K562 (cell line): Measurements from ENCODE around the gene LPA. TPM values are rescaled to one million over a fixed set of nuclear protein-coding genes. Genes with fewer than 3 reads are reported as not detected.

Source experiments
- ATAC-seq: fragments of 200-7000 bp; cut with Tn5 transposase; 3 replicates; pipeline ENCODE4 v1.9.1; 2020; ENCODE audit warnings: moderate library complexity
- BruUV-seq: library from RNA; stranded (reverse); fragments of 400-500 nt; replicated peaks from 2 replicates; lab custom pipeline; 2021; lab: Mats Ljungman, UMichigan
- CTCF ChIA-PET: fragments of 300-600 bp; formaldehyde crosslinking; extraction: SDS; loops from one replicate; lab custom pipeline; 2021; ENCODE audit warnings: low intra/inter-chr PET ratio; lab: Yijun Ruan, JAX
- POLR2A ChIA-PET: fragments of 300-600, 350-650 bp; sonication (Branson Sonifier 250); formaldehyde crosslinking; extraction: SDS; loops from one replicate; lab custom pipeline; 2021; ENCODE audit warnings: antibody characterized with exemption, inconsistent platforms; lab: Yijun Ruan, JAX
- DNase-seq, 4 experiments: peaks; one replicate each; pipeline versions ENCODE4 v3.0.0 to v3.0.0-alpha.2; 2011 to 2018; ENCODE audit warnings: low spot score in 3 of 4, mixed read lengths in 3 of 4; ENCODE audit errors: extremely low read depth in 1 of 4
- FAIRE-seq: peaks from 2 replicates; lab custom pipeline; 2011; peaks lifted over from hg19 to GRCh38; lab: Jason Lieb, UNC
- H2AFZ ChIP-seq: 2 replicates; pipeline ENCODE4 v1.6.0; 2011; ENCODE audit warnings: low read depth, low read length, control low read depth, inconsistent platforms
- H3K27ac ChIP-seq: fragments of 200-600 bp; 3 replicates; pipeline ENCODE4 v1.8.0; 2011; ENCODE audit warnings: low read depth, mild to moderate bottlenecking, control low read depth, inconsistent platforms, low read length, moderate library complexity, mixed read lengths; ENCODE audit errors: extremely low read depth
- H3K27me3 ChIP-seq, 2 experiments: fragments of 300-600 bp in 1 of 2; 2 replicates in 1 of 2; 3 replicates in 1 of 2; pipeline versions ENCODE4 v1.6.0 to v1.8.0; 2011; ENCODE audit warnings: inconsistent platforms in 2 of 2, low read length in 2 of 2, mild to moderate bottlenecking in 1 of 2, mixed read lengths in 1 of 2, moderate library complexity in 1 of 2; ENCODE audit not compliant: control insufficient read depth in 2 of 2, insufficient read depth in 2 of 2
- H3K36me3 ChIP-seq: fragments of 300-600 bp; 3 replicates; pipeline ENCODE4 v1.8.0; 2011; ENCODE audit warnings: mild to moderate bottlenecking, low read length, inconsistent platforms; ENCODE audit not compliant: control insufficient read depth, insufficient read depth
- H3K4me1 ChIP-seq, 2 experiments: fragments of 200-600 bp in 1 of 2; replicated peaks in 1 of 2; 2 replicates in 1 of 2; 3 replicates in 1 of 2; pipeline versions ENCODE4 v1.5.1 to v1.8.0; 2011; ENCODE audit warnings: inconsistent platforms in 2 of 2, low read length in 2 of 2, mild to moderate bottlenecking in 1 of 2, mixed read lengths in 1 of 2, moderate library complexity in 1 of 2; ENCODE audit not compliant: control insufficient read depth in 2 of 2, insufficient read depth in 2 of 2
- H3K4me2 ChIP-seq: 2 replicates; pipeline ENCODE4 v1.6.1; 2011; ENCODE audit warnings: low read length, control low read depth, inconsistent platforms, mixed read lengths; ENCODE audit not compliant: insufficient read depth
- H3K4me3 ChIP-seq: fragments of 200-600 bp; sonication (generic), shearing (Covaris generic); 2 replicates; pipeline ENCODE4 v1.5.1; 2016; ENCODE audit warnings: control low read depth, inconsistent platforms
- H3K79me2 ChIP-seq: fragments of 200-600 bp; 3 replicates; pipeline ENCODE4 v1.8.0; 2011; ENCODE audit warnings: low read length, inconsistent platforms; ENCODE audit not compliant: control insufficient read depth, insufficient read depth
- H3K9ac ChIP-seq, 2 experiments: 2 replicates each; pipeline versions ENCODE4 v1.6.0 to v1.6.1; 2011; ENCODE audit warnings: low read depth in 2 of 2, low read length in 2 of 2, control low read depth in 1 of 2, inconsistent platforms in 1 of 2, mild to moderate bottlenecking in 1 of 2, mixed read lengths in 1 of 2; ENCODE audit not compliant: insufficient read depth in 1 of 2
- H3K9me1 ChIP-seq: one replicate; pipeline ENCODE4 v1.6.0; 2011; ENCODE audit warnings: inconsistent platforms, mild to moderate bottlenecking, low read length, moderate library complexity; ENCODE audit not compliant: control insufficient read depth, insufficient read depth
- H3K9me3 ChIP-seq: replicated peaks from 2 replicates; pipeline ENCODE4 v1.5.1; 2011; ENCODE audit warnings: low read depth, low read length, inconsistent platforms; ENCODE audit not compliant: control insufficient read depth, insufficient read depth
- H4K20me1 ChIP-seq: replicated peaks from 2 replicates; pipeline ENCODE4 v1.6.1; 2011; ENCODE audit warnings: low read length, inconsistent platforms, mixed read lengths; ENCODE audit not compliant: control insufficient read depth, insufficient read depth
- CEBPB ChIP-seq: fragments of 450-650 bp; IDR thresholded peaks from 2 replicates; pipeline ENCODE4 v1.6.1; 2016; ENCODE audit warnings: missing genetic modification characterization, missing compliant biosample characterization
- CEBPG ChIP-seq, 3 experiments: fragments of 200-800 bp in 1 of 3; sonication (Bioruptor generic) in 1 of 3; sonication (generic) in 1 of 3; formaldehyde crosslinking in 1 of 3; IDR thresholded peaks in 2 of 3; conservative IDR thresholded peaks in 1 of 3; 2 replicates each; pipeline versions ENCODE4 v1.6.1 to v1.8.0; 2016 to 2022; ENCODE audit warnings: missing compliant biosample characterization in 2 of 3, missing genetic modification characterization in 2 of 3, mild to moderate bottlenecking in 1 of 3, missing genetic modification reagents in 1 of 3
- KLF1 ChIP-seq: fragments of 450-650 bp; IDR thresholded peaks from 2 replicates; pipeline ENCODE4 v1.6.1; 2016; ENCODE audit warnings: missing genetic modification characterization, missing compliant biosample characterization
- RAD21 ChIP-seq, 2 experiments: fragments of 250-450 bp in 1 of 2; fragments of 450-650 bp in 1 of 2; sonication (Bioruptor Pico) in 1 of 2; formaldehyde crosslinking in 1 of 2; IDR thresholded peaks in 1 of 2; conservative IDR thresholded peaks in 1 of 2; 2 replicates each; pipeline versions ENCODE4 v1.4.0 to v1.8.0; 2020 to 2022; ENCODE audit warnings: mild to moderate bottlenecking in 2 of 2, moderate library complexity in 1 of 2
- SMC3 ChIP-seq: conservative IDR thresholded peaks from 2 replicates; pipeline ENCODE4 v1.6.1; 2011; ENCODE audit warnings: low read depth, low read length, improper control_type of control experiment; ENCODE audit not compliant: insufficient read depth
- WGBS: fragments of 100-300 bp; shearing (Covaris generic); methylation state at CpG from one replicate; pipeline ENCODE4 v1.1.6; 2016; ENCODE audit warnings: low coverage, mixed read lengths; ENCODE audit not compliant: insufficient coverage; ENCODE audit errors: missing lambda C conversion rate; 5-methylcytosine and 5-hydroxymethylcytosine counted together
- in situ Hi-C: fragments of 300-500 bp; cut with MboI; formaldehyde crosslinking; loops from 4 replicates; pipeline ENCODE4 v1.15.0; 2018; ENCODE audit warnings: inconsistent platforms, mixed read lengths
- intact Hi-C: fragments of 100-400 bp; cut with micrococcal nuclease; formaldehyde crosslinking; loops from 2 replicates; pipeline ENCODE4 v1.14.2; 2022
- polyA plus RNA-seq, 8 experiments: library from polyadenylated mRNA; depleted of rRNA in 4 of 8; stranded (reverse) in 5 of 8; unstranded in 3 of 8; fragments of >200 nt; fragmentation: Nextera tagmentation in 2 of 8; fragmentation: Illumina TruSeq in 1 of 8; extraction: Ambion mirVana in 2 of 8; extraction: Trizol in 1 of 8; gene quantifications; 2 replicates each; pipeline versions ENCODE4 v1.2.1 to v1.2.3, GENCODE V29; 2011 to 2014; ENCODE audit warnings: inconsistent platforms in 1 of 8, missing spikeins in 1 of 8
- total RNA-seq, 7 experiments: library from RNA; depleted of rRNA in 6 of 7; stranded (reverse); fragments of >200 nt in 6 of 7; fragmentation: Illumina TruSeq in 2 of 7; extraction: Trizol in 2 of 7; gene quantifications; 2 replicates each; pipeline versions ENCODE4 v1.2.1 to v1.2.3, GENCODE V29; 2011 to 2021; ENCODE audit warnings: low replicate concordance in 1 of 7
- TF ChIP-seq, protein P1 (sequence below): fragments of 200-800 bp; sonication (Bioruptor generic); IDR thresholded peaks from 2 replicates; pipeline ENCODE4 v1.6.1; 2016; ENCODE audit warnings: missing genetic modification characterization, missing compliant biosample characterization
- TF ChIP-seq, protein P2 (sequence below), 3 experiments: IDR thresholded peaks in 2 of 3; conservative IDR thresholded peaks in 1 of 3; 2 replicates each; pipeline ENCODE4 v1.5.1; 2011 to 2012; ENCODE audit warnings: low read length in 3 of 3, mild to moderate bottlenecking in 3 of 3, control low read depth in 2 of 3, improper control_type of control experiment in 1 of 3, inconsistent platforms in 1 of 3, low read depth in 1 of 3, mixed read lengths in 1 of 3, moderate library complexity in 1 of 3; ENCODE audit not compliant: insufficient read depth in 2 of 3

The LPA gene
- total and polyA plus RNA-seq, 9 of the 15 experiments (the other 6 are each of a cell fraction or from before 2014, with no cell fraction given): 0.01 to 0.18 (median 0.07) TPM; not detected in 6

GRCh38 chr6:160692369-160692959 lies 28.4 kb upstream of the LPA start:
- H4K20me1 ChIP-seq: no peaks in the 10 kb centered on the region
- ATAC-seq (peak; percentile 78), FAIRE-seq (no peak), DNase-seq (peak; percentile 43 to 61 (median 58))
- no peaks in the 10 kb centered on the region for H3K9me3 ChIP-seq
- in situ Hi-C loops: no loop called here
- no peaks in the 10 kb centered on the region for H3K79me2 ChIP-seq
- no peaks in the 10 kb centered on the region for H3K9me1 ChIP-seq
- peaks cover 0 to 3% of the 10 kb centered on the region in 2 experiments; a peak in 1 of 5 replicates for H3K4me1 ChIP-seq
- H3K27me3 ChIP-seq: peaks cover 0 to 12% of the 10 kb centered on the region in 2 experiments; a peak in 2 of 5 replicates
- 7% methylated on average over 5 of the region's 5 CpGs for WGBS
- no TSS peak for BruUV-seq
- TF ChIP-seq, protein P1, sequence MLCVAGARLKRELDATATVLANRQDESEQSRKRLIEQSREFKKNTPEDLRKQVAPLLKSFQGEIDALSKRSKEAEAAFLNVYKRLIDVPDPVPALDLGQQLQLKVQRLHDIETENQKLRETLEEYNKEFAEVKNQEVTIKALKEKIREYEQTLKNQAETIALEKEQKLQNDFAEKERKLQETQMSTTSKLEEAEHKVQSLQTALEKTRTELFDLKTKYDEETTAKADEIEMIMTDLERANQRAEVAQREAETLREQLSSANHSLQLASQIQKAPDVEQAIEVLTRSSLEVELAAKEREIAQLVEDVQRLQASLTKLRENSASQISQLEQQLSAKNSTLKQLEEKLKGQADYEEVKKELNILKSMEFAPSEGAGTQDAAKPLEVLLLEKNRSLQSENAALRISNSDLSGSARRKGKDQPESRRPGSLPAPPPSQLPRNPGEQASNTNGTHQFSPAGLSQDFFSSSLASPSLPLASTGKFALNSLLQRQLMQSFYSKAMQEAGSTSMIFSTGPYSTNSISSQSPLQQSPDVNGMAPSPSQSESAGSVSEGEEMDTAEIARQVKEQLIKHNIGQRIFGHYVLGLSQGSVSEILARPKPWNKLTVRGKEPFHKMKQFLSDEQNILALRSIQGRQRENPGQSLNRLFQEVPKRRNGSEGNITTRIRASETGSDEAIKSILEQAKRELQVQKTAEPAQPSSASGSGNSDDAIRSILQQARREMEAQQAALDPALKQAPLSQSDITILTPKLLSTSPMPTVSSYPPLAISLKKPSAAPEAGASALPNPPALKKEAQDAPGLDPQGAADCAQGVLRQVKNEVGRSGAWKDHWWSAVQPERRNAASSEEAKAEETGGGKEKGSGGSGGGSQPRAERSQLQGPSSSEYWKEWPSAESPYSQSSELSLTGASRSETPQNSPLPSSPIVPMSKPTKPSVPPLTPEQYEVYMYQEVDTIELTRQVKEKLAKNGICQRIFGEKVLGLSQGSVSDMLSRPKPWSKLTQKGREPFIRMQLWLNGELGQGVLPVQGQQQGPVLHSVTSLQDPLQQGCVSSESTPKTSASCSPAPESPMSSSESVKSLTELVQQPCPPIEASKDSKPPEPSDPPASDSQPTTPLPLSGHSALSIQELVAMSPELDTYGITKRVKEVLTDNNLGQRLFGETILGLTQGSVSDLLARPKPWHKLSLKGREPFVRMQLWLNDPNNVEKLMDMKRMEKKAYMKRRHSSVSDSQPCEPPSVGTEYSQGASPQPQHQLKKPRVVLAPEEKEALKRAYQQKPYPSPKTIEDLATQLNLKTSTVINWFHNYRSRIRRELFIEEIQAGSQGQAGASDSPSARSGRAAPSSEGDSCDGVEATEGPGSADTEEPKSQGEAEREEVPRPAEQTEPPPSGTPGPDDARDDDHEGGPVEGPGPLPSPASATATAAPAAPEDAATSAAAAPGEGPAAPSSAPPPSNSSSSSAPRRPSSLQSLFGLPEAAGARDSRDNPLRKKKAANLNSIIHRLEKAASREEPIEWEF (CRISPR knock-in tag): no peak
- TF ChIP-seq SMC3 (0 out of 2 replicates have a peak, but pooled peaks have one; percentile 32), KLF1 (tag) (no peak), RAD21 (CRISPR knock-in tag; conservative IDR thresholded peaks at IDR 0.05 in 1 of 2, IDR thresholded peaks at IDR 0.05 in 1 of 2) (peak in 1 of 2 experiments; percentile 52; a peak in 2 of 4 replicates), CEBPG (CRISPR knock-in tag; IDR thresholded peaks at IDR 0.05) (peak; percentile 18; the same call in 1 of the 2 replicates), CEBPG (tag; conservative IDR thresholded peaks at IDR 0.05 in 1 of 2, IDR thresholded peaks at IDR 0.05 in 1 of 2) (peak; percentile 69 to 75; a peak in 3 of 4 replicates), CEBPB (tag) (peak; percentile 96)
- TF ChIP-seq, protein P2, sequence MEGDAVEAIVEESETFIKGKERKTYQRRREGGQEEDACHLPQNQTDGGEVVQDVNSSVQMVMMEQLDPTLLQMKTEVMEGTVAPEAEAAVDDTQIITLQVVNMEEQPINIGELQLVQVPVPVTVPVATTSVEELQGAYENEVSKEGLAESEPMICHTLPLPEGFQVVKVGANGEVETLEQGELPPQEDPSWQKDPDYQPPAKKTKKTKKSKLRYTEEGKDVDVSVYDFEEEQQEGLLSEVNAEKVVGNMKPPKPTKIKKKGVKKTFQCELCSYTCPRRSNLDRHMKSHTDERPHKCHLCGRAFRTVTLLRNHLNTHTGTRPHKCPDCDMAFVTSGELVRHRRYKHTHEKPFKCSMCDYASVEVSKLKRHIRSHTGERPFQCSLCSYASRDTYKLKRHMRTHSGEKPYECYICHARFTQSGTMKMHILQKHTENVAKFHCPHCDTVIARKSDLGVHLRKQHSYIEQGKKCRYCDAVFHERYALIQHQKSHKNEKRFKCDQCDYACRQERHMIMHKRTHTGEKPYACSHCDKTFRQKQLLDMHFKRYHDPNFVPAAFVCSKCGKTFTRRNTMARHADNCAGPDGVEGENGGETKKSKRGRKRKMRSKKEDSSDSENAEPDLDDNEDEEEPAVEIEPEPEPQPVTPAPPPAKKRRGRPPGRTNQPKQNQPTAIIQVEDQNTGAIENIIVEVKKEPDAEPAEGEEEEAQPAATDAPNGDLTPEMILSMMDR (IDR thresholded peaks at IDR 0.05 in 2 of 3, conservative IDR thresholded peaks at IDR 0.05 in 1 of 3; ENCODE audit: insufficient read depth in 2 of 3, low read depth in 1 of 3, low read length in 3 of 3): peak; percentile 55 to 63 (median 60); a peak in 4 of 6 replicates
- POLR2A ChIA-PET: no interaction called here
- no peaks in the 10 kb centered on the region for H3K36me3 ChIP-seq
- no peak overlapping the region for H3K4me3 ChIP-seq
- H2AFZ ChIP-seq: no peak overlapping the region
- intact Hi-C loops: no loop called here
- no peak overlapping the region for H3K9ac ChIP-seq
- H3K4me2 ChIP-seq: no peak overlapping the region; the same call in 1 of the 2 replicates
- CTCF ChIA-PET: no interaction called here
- H3K27ac ChIP-seq: no peak overlapping the region
